HFFc6 (cell line): ENCODE measurements around the gene PFKP. TPM values are rescaled to one million over a fixed set of nuclear protein-coding genes. Genes with fewer than 3 reads are reported as not detected.

Experiments
- DNase-seq: peaks from one replicate; pipeline ENCODE4 v3.0.0-alpha.2; 2018
- H3K27ac Mint-ChIP-seq: 2 replicates; pipeline ENCODE4 v1.8.0; 2020; ENCODE audit warnings: mild to moderate bottlenecking, mixed read lengths
- H3K27me3 Mint-ChIP-seq: 2 replicates; pipeline ENCODE4 v1.8.0; 2021; ENCODE audit warnings: mild to moderate bottlenecking, moderate library complexity, mixed read lengths; ENCODE audit not compliant: insufficient read depth
- H3K36me3 Mint-ChIP-seq: 2 replicates; pipeline ENCODE4 v1.8.0; 2021; ENCODE audit warnings: low read depth, mixed read lengths
- H3K4me1 Mint-ChIP-seq: 2 replicates; pipeline ENCODE4 v1.8.0; 2020; ENCODE audit warnings: low read depth, mixed read lengths
- H3K4me3 Mint-ChIP-seq: 2 replicates; pipeline ENCODE4 v1.8.0; 2020; ENCODE audit warnings: mild to moderate bottlenecking, moderate library complexity, mixed read lengths
- H3K9me3 Mint-ChIP-seq: 2 replicates; pipeline ENCODE4 v1.8.0; 2020; ENCODE audit warnings: mild to moderate bottlenecking, mixed read lengths
- total RNA-seq, 6 experiments: library from RNA; stranded (reverse); fragmentation: NEBNext Ultra II Directional; extraction: Animal tissue kit (Norgen Biotek cat#: 25700); gene quantifications; 2 replicates in 1 of 6; 3 replicates in 5 of 6; pipeline ENCODE4 v1.2.3, GENCODE V29; 2021
- TF ChIP-seq, protein P1 (sequence below): fragments of 200-600 bp; sonication (generic); IDR thresholded peaks from 2 replicates; pipeline ENCODE4 v1.5.0; 2021; ENCODE audit warnings: antibody characterized with exemption, mild to moderate bottlenecking

The PFKP gene
- total RNA-seq, 6 experiments from 2014 or later: 131 to 173 (median 161) TPM

DNA sequence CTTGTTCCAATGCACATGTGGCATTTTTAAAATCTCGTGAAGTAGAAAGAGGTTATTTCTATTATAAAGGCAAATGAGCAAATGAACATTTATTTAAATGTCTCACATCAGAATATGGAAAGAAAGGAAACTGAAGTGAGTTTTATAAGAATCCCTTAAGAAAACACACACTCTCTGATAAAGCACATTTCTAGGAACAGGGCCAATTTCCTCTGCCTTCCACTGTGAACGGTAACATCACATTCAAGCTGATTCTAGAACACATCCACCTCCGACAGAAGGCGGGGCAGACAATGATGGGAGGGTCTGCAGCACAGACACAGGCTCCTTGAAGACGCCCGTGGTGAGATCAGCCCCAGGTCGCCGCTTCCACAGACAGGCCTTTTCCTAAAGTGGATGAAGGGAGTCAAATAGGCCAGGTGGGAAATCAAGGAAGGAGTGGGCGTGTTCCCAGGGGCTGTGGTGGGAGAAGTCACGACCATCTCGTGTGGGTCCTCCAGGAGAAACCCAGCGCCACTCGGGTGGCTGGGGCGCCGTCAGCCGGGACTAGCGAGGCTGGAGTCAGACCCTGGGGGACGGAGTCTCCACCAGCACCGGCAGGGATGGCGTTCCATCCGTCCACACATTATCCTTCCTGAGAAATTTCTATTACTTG lies 74.1 kb downstream of the PFKP start:
- Mint-ChIP-seq H3K27me3 (peaks cover 6% of the 10 kb centered on the region), H3K27ac (peak overlapping the region; percentile 18), H3K4me3 (no peak overlapping the region; the same call in 1 of the 2 replicates), H3K9me3 (no peaks in the 10 kb centered on the region), H3K4me1 (peaks cover 7% of the 10 kb centered on the region), H3K36me3 (peaks cover 62% of the 10 kb centered on the region)
- DNase-seq: no peak
- TF ChIP-seq, protein P1, sequence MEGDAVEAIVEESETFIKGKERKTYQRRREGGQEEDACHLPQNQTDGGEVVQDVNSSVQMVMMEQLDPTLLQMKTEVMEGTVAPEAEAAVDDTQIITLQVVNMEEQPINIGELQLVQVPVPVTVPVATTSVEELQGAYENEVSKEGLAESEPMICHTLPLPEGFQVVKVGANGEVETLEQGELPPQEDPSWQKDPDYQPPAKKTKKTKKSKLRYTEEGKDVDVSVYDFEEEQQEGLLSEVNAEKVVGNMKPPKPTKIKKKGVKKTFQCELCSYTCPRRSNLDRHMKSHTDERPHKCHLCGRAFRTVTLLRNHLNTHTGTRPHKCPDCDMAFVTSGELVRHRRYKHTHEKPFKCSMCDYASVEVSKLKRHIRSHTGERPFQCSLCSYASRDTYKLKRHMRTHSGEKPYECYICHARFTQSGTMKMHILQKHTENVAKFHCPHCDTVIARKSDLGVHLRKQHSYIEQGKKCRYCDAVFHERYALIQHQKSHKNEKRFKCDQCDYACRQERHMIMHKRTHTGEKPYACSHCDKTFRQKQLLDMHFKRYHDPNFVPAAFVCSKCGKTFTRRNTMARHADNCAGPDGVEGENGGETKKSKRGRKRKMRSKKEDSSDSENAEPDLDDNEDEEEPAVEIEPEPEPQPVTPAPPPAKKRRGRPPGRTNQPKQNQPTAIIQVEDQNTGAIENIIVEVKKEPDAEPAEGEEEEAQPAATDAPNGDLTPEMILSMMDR: no peak

DNA sequence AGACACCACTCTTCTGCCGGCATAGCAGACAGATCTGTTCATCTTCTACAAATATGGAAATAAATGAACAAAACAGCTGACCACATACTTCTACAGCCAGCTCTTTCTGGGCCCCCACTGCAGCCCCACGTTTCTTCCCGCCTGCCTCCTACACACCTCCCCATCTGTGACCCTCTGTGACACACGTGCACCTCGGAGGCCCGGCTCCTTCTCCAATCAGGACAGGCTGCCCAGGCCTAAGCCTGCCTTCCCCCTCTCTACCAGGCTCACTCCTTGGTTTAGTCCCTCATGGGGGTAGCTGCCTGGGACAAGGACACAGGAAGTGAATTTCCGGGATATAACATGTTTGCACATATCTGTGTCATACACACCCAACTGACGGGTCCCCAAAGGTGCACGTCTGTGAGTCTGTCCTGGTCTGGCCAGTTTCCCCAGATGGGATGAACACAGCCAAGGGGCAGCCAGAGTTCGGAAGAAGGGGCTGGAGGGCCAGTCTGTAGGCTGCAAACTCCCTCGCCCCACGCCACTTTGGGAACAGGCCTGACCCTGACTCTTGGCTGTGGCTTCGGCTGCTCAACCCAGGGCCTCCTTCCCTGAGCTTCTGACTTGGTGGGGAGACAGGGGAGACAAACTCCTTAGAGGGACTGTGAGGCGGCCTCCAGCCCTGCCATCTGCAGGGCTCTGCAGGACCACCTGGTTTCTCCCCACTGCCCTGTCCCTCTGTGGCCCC lies 75.0 kb downstream of the PFKP start:
- Mint-ChIP-seq H3K36me3 (peaks cover 56% of the 10 kb centered on the region), H3K27ac (peak overlapping the region; percentile 58), H3K4me3 (no peak overlapping the region), H3K4me1 (peaks cover 7% of the 10 kb centered on the region), H3K9me3 (no peaks in the 10 kb centered on the region), H3K27me3 (peaks cover 5% of the 10 kb centered on the region)
- TF ChIP-seq, protein P1: no peak
- DNase-seq: no peak

DNA sequence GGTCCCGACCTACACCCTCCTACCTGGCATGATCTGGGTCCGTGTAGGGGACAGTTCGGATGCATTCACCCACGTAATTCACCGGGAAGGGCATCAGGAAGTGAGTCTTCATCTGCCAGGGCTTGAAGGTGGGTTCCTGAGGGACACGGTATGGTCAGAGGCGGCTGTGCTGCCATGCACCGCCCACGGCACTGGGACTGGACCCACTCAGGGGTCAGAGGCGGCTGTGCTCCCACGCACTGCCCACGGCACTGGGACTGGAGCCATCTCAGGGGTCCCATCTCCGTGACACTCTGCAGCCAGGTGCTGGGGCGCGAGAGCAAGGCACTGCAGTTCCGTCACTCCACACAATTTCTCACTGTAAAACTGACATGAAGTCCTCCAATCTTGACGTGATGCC lies 76.0 kb downstream of the PFKP start:
- TF ChIP-seq, protein P1: no peak
- DNase-seq: no peak
- H3K9me3 Mint-ChIP-seq: no peaks in the 10 kb centered on the region
- H3K4me3 Mint-ChIP-seq: no peak overlapping the region
- H3K27ac Mint-ChIP-seq: no peak overlapping the region; the same call in 1 of the 2 replicates
- peaks cover 59% of the 10 kb centered on the region for H3K36me3 Mint-ChIP-seq
- H3K4me1 Mint-ChIP-seq: peaks cover 7% of the 10 kb centered on the region
- H3K27me3 Mint-ChIP-seq: peaks cover 5% of the 10 kb centered on the region

DNA sequence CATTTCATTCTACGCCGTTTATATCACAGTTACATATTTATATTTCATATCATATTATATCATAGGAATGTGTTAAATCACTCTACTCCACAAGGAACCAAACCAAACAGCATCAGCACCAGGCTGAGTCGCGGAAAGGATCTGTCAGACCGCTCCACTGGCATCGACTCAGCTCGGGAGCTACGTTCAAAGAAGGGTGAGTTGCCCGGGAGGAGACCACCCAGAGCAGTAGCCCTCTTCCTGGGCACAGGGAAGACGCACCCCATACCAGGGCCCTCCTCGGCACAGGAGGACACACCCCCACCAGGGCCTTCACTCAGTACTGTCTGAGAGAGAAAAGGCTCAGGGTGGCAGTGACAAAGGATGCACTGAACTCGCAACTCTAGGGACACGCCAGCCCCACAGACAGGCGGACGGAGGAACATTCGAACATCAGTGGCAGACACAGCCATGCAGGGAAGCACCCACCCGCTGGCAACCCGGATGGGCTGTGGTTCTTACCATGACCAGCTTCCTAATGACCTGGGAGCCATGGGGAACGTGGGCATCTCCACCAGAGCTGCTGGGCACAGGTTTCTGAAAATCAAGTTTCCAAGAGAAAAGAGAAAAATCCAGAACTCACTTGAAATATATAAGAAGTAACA lies 76.6 kb downstream of the PFKP start:
- Mint-ChIP-seq H3K36me3 (peaks cover 58% of the 10 kb centered on the region), H3K27me3 (peaks cover 5% of the 10 kb centered on the region), H3K4me1 (peaks cover 7% of the 10 kb centered on the region), H3K27ac (no peak overlapping the region), H3K9me3 (no peaks in the 10 kb centered on the region), H3K4me3 (no peak overlapping the region)
- TF ChIP-seq, protein P1: no peak
- no peak for DNase-seq

DNA sequence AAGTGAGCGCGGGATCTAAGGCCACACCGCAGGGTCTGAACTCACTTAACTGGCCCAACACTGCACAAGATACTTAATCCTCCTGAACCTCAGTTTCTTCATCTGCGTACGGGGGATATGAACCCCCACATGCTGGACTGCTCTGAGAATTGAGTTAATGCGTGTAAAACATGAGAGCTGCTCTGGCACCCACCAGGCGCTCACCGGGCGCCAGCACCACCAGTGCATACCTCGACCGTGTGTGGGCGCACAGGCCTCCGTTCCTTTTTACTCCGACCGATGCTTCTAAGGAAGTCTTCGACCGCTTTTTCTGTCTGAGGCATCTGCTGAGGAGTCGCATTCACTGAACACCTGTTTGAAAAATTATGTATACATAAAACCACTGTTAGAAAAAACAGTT lies 78.0 kb downstream of the PFKP start:
- peaks cover 7% of the 10 kb centered on the region for H3K4me1 Mint-ChIP-seq
- DNase-seq: no peak
- no peak overlapping the region for H3K27ac Mint-ChIP-seq
- peaks cover 5% of the 10 kb centered on the region; the same call in 1 of the 2 replicates for H3K27me3 Mint-ChIP-seq
- TF ChIP-seq, protein P1: no peak
- no peak overlapping the region for H3K4me3 Mint-ChIP-seq
- no peaks in the 10 kb centered on the region for H3K9me3 Mint-ChIP-seq
- H3K36me3 Mint-ChIP-seq: peaks cover 46% of the 10 kb centered on the region
